H1 (cell line): ENCODE data around the gene KRTAP19-5. TPM values are rescaled to one million over a fixed set of nuclear protein-coding genes. Genes with fewer than 3 reads are reported as not detected.

Experiments
- CHD7 ChIP-seq: fragments of 300-600 bp; sonication (generic); IDR thresholded peaks from 2 replicates; pipeline ENCODE4 v1.7.1; 2012; ENCODE audit warnings: low read length, moderate library complexity, mild to moderate bottlenecking, inconsistent platforms; ENCODE audit not compliant: insufficient replicate concordance
- CTBP2 ChIP-seq: IDR thresholded peaks from 2 replicates; pipeline ENCODE4 v1.7.0; 2011; ENCODE audit warnings: borderline replicate concordance, mild to moderate bottlenecking, moderate library complexity, mixed read lengths, low read length; ENCODE audit not compliant: insufficient read depth, insufficient read length
- CTCF ChIP-seq, 3 experiments: IDR thresholded peaks; 1 replicate in 2 of 3; 2 replicates in 1 of 3; pipeline versions ENCODE4 v1.5.1 to v1.6.1; 2011; ENCODE audit warnings: low read length in 3 of 3, mild to moderate bottlenecking in 3 of 3, inconsistent platforms in 2 of 3, low read depth in 1 of 3, moderate library complexity in 1 of 3; ENCODE audit not compliant: insufficient read depth in 1 of 3; ENCODE audit errors: control extremely low read depth in 1 of 3
- FOSL1 ChIP-seq: IDR thresholded peaks from 2 replicates; pipeline ENCODE4 v1.6.1; 2011; ENCODE audit warnings: mild to moderate bottlenecking, low read depth, low read length, moderate library complexity; ENCODE audit not compliant: insufficient read depth
- GABPA ChIP-seq: IDR thresholded peaks from 2 replicates; pipeline ENCODE4 v1.6.1; 2011; ENCODE audit warnings: mild to moderate bottlenecking, low read length, moderate library complexity, borderline replicate concordance; ENCODE audit not compliant: insufficient read depth
- GTF2F1 ChIP-seq: IDR thresholded peaks from 2 replicates; pipeline ENCODE4 v1.6.1; 2012; ENCODE audit warnings: low read depth, low read length, improper control_type of control experiment, borderline replicate concordance
- KDM5A ChIP-seq: fragments of 200-600 bp; IDR thresholded peaks from 2 replicates; pipeline ENCODE4 v1.7.1; 2012; ENCODE audit warnings: mild to moderate bottlenecking, low read length, inconsistent platforms, mixed read lengths
- NRF1 ChIP-seq: IDR thresholded peaks from 2 replicates; pipeline ENCODE4 v1.6.1; 2011; ENCODE audit warnings: mild to moderate bottlenecking, low read depth, low read length, improper control_type of control experiment
- TCF12 ChIP-seq: IDR thresholded peaks from 2 replicates; pipeline ENCODE4 v1.6.1; 2011; ENCODE audit warnings: low read depth, mild to moderate bottlenecking, low read length
- polyA plus RNA-seq, 7 experiments: library from polyadenylated mRNA; depleted of rRNA in 3 of 7; stranded (reverse) in 5 of 7; unstranded in 2 of 7; fragments of >200 nt in 5 of 7; fragments of 200-250 nt in 2 of 7; gene quantifications; 1 replicate in 5 of 7; 2 replicates in 1 of 7; 4 replicates in 1 of 7; pipeline versions ENCODE4 v1.2.1 to v1.2.3, GENCODE V29; 2011 to 2013; ENCODE audit warnings: missing spikeins in 2 of 7, mixed read lengths in 2 of 7
- total RNA-seq: library from RNA; stranded (reverse); fragmentation: NEBNext Ultra II Directional; extraction: Animal tissue kit (Norgen Biotek cat#: 25700); gene quantifications from 2 replicates; pipeline ENCODE4 v1.2.1, GENCODE V29; 2021

KRTAP19-5 gene
- total and polyA plus RNA-seq, 2 of the 8 experiments (the other 6 are each of a cell fraction or from before 2014, with no cell fraction given) = not detected

DNA sequence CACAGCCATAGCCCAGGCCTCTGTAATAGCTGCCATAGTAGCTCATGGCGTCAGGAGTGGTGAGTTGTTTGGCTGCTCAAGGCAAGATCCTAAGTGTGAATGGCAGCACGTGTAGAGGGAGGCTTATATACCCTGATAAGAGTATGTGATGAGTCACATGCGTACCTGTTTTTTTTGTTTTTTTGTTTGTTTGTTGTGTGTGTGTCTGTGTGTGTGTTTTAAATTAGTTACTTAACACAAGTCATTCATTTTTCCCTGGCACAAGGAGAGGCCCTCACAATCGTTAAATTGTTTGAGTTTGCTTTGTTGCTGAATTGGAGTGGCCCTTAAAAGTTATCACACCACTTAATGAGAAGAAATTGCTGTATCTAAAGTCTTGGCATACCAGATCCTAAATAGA is 4.9 kb downstream of the KRTAP19-5 start, which contains the start of gene KRTAP19-4 (continued):
- no peak for TF ChIP-seq CHD7
- no peak for TF ChIP-seq NRF1
- no peak for TF ChIP-seq GTF2F1
- no peak for TF ChIP-seq GABPA
- no peak for TF ChIP-seq CTCF (IDR thresholded peaks at IDR 0.05; ENCODE audit: control extremely low read depth in 1 of 3, insufficient read depth in 1 of 3, low read depth in 1 of 3, low read length in 3 of 3)
- TF ChIP-seq TCF12 = no peak
- no peak for TF ChIP-seq CTBP2
- no peak for TF ChIP-seq FOSL1
- TF ChIP-seq KDM5A = no peak
